ENCODE measurements around the gene P3H2.

- no peak for TF ChIP-seq BHLHE40 (IDR thresholded peaks at IDR 0.05; ENCODE audit: low read depth, low read length)
- TF ChIP-seq CTCF (conservative IDR thresholded peaks at IDR 0.05; ENCODE audit: low read depth, low read length) = no peak
- no peak for TF ChIP-seq POLR2A (IDR thresholded peaks at IDR 0.05; ENCODE audit: low read depth, low read length)
- TF ChIP-seq CEBPB (IDR thresholded peaks at IDR 0.05; ENCODE audit: low read depth, low read length) = no peak
- TF ChIP-seq RAD21 (IDR thresholded peaks at IDR 0.05; ENCODE audit: low read length) = no peak
- no peak for TF ChIP-seq RCOR1 (IDR thresholded peaks at IDR 0.05; ENCODE audit: insufficient replicate concordance, low read length)
- TF ChIP-seq SMC3 (IDR thresholded peaks at IDR 0.05; ENCODE audit: low read depth, low read length) = no peak
- TF ChIP-seq MAFK (IDR thresholded peaks at IDR 0.05; ENCODE audit: low read depth, low read length) = no peak
Observed at GRCh38 chr3:190065204-190065603, 55.5 kb downstream of the P3H2 start.

Measured in IMR-90 (cell line).